ENCODE data around the gene EIF3C.
"Not testable (repeated sequence)": the region's sequence is repeated elsewhere in the genome, so short reads cannot be mapped to it uniquely, and the experiment has no call there.

EIF3C gene

GRCh38 chr16:28711220-28712083 is at the start of gene EIF3C:
EIF3C (plus strand) TSS chr16:28711464; CDS start chr16:28711687, 223 bp downstream.
- DNase-seq (ENCODE audit: low read depth) = not testable (repeated sequence)

- not testable (repeated sequence) for DNase-seq (ENCODE audit: low read depth)
Observed at GRCh38 chr16:28666264-28666663, 45.0 kb upstream of the EIF3C start.

- not testable (repeated sequence) for DNase-seq (ENCODE audit: low read depth)
Observed at GRCh38 chr16:28667480-28667879, 43.8 kb upstream of the EIF3C start.

GRCh38 chr16:28668199-28668598 is 43.1 kb upstream of the EIF3C start:
- not testable (repeated sequence) for DNase-seq (ENCODE audit: low read depth)

GRCh38 chr16:28688327-28688952 is 22.8 kb upstream of the EIF3C start:
- DNase-seq (ENCODE audit: low read depth) = not testable (repeated sequence)

GRCh38 chr16:28689425-28689824 is 21.8 kb upstream of the EIF3C start:
- not testable (repeated sequence) for DNase-seq (ENCODE audit: low read depth)

- not testable (repeated sequence) for DNase-seq (ENCODE audit: low read depth)
Observed at GRCh38 chr16:28691722-28692121, 19.5 kb upstream of the EIF3C start.

DNA sequence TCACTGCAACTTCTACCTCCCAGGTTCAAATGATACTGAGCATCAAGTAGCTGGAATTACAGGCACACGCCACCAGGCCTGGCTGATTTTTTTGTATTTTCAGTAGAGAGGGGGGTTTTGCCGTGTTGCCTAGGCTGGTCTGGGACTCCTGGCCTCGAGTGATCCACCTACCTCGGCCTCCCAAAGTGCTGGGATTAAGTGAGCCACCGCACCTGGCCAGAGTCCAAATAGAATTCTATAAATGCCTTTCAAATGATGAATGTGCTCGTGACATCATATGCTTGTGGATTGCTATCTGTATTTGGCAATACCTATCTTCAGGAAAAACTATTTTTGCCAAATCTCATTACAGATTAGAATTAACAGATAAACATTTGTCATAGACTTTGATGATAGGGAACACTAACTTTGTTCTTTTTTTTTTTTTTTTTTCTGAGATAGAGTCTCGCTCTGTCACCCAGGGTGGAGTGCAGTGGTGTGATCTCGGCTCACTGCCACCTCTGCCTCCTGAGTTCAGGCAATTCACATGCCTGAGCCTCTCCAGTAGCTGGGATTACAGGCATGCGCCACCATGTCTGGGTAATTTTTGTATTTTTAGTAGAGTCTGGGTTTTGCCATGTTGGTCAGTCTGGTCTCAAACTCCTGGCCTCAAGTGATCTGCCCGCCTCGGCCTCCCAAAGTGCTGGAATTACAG is 17.9 kb upstream of the EIF3C start:
- not testable (repeated sequence) for DNase-seq (ENCODE audit: low read depth)

GRCh38 chr16:28699792-28700191 is 11.5 kb upstream of the EIF3C start:
- DNase-seq (ENCODE audit: low read depth) = not testable (repeated sequence)

- not testable (repeated sequence) for DNase-seq (ENCODE audit: low read depth)
Observed at GRCh38 chr16:28700349-28700748, 10.9 kb upstream of the EIF3C start.

DNA sequence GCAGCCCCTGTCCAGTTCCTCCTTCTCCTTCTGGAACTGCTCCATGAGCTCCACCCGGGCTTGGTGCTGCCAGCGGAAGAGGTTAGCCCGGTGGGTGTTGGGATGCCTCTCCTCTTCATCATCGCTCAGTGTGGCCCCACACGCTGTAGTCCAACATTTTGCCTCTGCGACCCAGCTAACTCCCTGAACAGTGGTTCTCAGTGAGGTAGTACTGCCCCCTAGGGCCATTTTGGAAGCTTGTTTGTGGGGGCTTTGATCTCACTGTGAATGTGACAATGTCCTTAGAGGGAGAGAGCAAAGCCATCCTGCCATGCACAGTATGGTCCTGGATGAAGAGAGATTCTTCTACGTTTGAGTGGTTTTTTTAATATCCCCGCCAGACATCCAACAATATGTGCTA is 9.9 kb upstream of the EIF3C start:
- not testable (repeated sequence) for DNase-seq (ENCODE audit: low read depth)

- not testable (repeated sequence) for DNase-seq (ENCODE audit: low read depth)
Observed at GRCh38 chr16:28704246-28704645, 7.0 kb upstream of the EIF3C start.

- not testable (repeated sequence) for DNase-seq (ENCODE audit: low read depth)
Observed at GRCh38 chr16:28722852-28723650, 11.8 kb downstream of the EIF3C start.

- not testable (repeated sequence) for DNase-seq (ENCODE audit: low read depth)
Observed at GRCh38 chr16:28731253-28731652, 20.0 kb downstream of the EIF3C start.

DNA sequence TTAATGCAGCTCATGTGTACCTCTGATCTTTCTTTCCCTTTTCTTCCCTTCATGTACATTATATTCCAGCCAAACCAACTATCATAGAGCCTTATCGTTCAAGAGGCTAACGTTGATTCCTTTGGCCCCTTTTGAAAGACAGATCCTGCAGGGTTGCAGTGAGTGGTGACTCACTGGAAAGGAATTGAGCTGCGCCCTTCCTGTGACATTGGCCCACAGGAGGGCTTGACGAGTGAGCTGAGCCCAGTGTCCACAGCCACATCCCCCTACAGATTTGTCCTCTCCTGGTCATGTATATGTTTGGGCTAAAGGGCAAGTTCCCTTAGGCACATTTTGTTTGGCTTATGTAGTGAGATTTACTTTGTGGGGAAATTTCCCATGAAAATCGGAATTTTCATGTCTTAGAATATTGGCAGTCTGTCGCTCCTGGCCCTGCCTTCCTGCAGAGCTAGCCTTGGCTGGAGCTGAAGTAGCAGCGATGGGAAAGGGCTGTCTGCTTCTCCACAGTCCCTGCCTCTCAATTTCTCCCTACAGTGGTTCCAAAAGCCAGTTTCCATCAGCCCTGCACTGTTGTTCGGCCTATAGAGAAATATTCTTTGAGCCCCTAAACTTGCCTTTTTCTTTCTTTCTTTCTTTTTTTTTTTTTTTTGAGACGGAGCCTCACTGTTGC is 21.3 kb downstream of the EIF3C start:
- not testable (repeated sequence) for DNase-seq (ENCODE audit: low read depth)

- DNase-seq (ENCODE audit: low read depth) = not testable (repeated sequence)
Observed at GRCh38 chr16:28739787-28740186, 28.5 kb downstream of the EIF3C start.

DNA sequence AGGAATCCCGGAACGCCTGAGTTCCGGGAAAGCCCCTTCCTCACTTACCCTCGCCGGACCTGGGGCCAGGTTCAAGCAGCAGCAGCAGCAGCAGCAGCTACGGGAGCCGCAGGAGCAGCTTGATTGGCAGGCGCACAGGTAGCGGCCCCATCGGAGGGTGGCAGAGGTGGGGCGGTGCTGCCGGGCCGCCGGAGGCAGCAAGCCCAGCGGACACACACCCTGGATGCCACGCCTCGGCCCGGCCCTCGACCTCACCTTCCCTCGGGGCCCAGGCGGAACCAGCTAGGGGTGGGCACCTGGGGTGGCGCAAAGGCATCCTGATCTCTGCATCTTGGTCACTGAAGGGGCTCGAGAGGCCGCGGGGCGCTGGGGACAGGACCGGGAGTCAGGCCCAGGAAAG is 29.4 kb downstream of the EIF3C start:
- DNase-seq (ENCODE audit: low read depth) = not testable (repeated sequence)

GRCh38 chr16:28741295-28741694 is 30.0 kb downstream of the EIF3C start:
- not testable (repeated sequence) for DNase-seq (ENCODE audit: low read depth)

DNA sequence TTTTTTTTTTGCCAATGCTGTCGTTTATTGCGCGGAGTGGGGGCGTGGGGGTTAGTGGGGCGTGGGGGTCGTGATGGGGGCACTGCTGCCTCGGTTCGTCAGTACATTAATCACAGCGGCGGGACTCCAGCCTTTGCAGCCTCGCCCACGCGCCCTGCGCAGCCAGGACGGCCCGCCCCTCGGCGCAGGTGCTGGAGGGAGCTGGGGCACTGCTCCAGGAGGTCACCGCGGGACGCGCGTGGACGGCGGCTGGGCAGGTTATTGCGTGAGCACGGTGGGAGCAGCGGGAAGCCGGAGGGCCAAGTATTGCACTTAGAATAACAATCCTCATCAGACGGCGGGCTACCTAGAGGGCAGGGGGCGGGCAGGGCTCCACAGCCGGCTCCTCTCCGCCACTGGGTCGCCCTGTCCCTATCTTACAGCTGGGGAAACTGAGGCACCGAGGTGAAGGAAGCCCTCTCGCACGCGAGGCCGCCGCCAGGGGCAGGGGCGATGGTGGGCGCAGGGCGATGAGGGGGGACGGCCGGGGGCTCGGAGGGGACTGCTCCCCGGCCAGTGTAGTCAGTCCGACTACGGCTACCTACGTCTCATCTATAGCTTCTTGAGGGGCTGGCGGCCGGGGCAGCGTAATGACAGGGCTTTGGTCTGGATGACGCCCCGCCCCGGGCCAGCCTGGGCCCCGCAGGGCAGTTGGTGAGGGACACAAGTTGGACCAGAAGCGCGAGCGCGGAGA is 35.5 kb downstream of the EIF3C start:
- not testable (repeated sequence) for DNase-seq (ENCODE audit: low read depth)

DNA sequence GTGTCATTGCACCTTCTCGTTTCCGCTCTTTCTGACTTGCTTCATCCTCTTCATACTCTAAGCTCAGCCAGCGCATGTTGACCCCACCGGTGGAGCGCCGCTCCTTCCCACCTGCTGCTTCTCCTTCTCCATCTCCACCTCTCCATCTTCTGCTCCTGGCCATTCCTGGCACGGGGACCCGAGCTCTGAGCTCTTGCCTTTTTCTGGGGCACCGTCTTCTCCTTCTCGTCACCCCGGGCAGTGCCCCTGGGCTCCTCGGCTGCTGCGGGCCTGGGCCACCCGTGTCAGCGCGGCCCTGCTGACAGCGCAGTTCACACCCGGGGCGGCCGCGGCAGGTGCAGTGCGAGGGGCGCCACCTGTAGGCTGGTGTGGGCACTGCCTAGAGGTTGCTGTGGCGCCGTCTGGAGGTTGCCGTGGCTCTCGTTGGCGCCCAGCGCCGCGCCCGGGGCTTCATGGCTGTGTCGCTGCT is 38.8 kb downstream of the EIF3C start:
- DNase-seq (ENCODE audit: low read depth) = peak; percentile 45

Measured in activated T-cell treated with anti-CD3 and anti-CD28 coated beads for 48 hours (primary cell).